GM19438 (cell line): ENCODE data around the gene FMR1NB.
A peak's percentile ranks its signal among the peaks of the same experiment; 100 is the strongest.

Experiments used
- ATAC-seq: cut with Tn5 transposase; IDR thresholded peaks from one replicate; pipeline ENCODE4 v1.9.1; 2021; ENCODE audit warnings: low read depth; ENCODE audit not compliant: unreplicated experiment

The FMR1NB gene

DNA sequence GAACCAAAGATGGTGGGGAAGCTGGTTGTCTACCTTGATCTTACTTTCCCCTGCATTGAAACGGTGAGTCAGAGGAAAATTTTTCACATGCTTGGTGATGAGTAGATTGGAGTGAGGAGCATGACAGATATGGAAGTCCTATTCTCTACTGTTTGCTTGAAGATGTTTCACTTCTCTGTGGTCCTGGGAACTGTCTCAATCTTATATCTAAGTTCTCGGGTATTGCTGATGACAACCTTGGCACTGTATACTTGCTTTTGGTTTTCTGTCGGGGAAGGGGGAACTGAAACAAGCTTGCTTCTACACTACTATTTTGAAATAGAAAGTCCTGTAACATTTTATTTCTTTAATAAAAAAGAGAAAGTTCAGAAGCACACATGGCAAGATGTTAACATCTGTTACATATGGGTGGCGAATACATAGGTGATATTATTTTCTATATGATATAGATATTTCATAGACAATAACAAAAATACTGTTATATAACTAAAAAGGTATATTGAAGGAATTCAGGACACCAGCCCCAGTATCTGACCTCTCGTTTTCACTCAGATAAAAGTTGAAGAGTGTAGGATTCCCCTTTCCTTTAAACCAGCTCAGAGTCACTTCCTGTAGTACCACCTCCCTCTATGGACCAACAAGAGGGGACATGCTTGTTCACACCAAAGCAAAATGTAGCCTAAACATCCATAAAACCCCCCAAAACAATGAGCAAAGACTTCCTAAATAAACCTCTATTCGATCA is 88.8 kb downstream of the FMR1NB start:
- ATAC-seq = peak; percentile 95

DNA sequence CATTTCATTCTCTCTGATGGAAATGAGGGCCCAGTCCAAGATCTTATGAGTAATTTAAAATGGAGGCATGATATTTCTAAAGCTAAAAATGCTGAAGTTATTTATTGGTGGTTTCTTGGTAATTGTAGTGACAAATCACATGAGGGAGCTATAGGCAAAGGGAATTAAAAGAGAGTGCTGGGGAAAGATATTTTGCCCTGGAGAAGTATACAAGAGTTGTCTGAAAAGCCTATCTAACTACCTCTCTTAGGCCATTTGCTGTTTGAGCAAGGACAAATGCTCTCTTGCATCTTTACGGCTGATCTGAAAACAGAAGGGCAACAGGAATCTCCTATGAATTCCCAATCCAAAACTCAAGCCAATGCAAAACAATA is 89.4 kb downstream of the FMR1NB start:
- no peak for ATAC-seq
